GM18526 (cell line): ENCODE measurements around the gene CBR1.

Experiments
- POLR2A ChIP-seq: IDR thresholded peaks from 3 replicates; pipeline ENCODE4 v1.6.1; 2011; ENCODE audit not compliant: insufficient read length; ENCODE audit errors: extremely low read depth

The CBR1 gene

GRCh38 chr21:36093512-36093911, 23.7 kb downstream of the CBR1 start:
- TF ChIP-seq POLR2A: no peak

GRCh38 chr21:36096398-36097290, 26.8 kb downstream of the CBR1 start:
- no peak for TF ChIP-seq POLR2A

- TF ChIP-seq POLR2A: no peak
Measured at GRCh38 chr21:36097427-36098181, 27.8 kb downstream of the CBR1 start.

- no peak for TF ChIP-seq POLR2A
Measured at GRCh38 chr21:36098182-36098532, 28.3 kb downstream of the CBR1 start.

GRCh38 chr21:36099000-36099399, 29.2 kb downstream of the CBR1 start:
- TF ChIP-seq POLR2A: no peak

GRCh38 chr21:36100971-36101641, 31.3 kb downstream of the CBR1 start:
- TF ChIP-seq POLR2A: no peak

- TF ChIP-seq POLR2A: no peak
Measured at GRCh38 chr21:36103434-36103833, 33.6 kb downstream of the CBR1 start.

GRCh38 chr21:36104317-36105300, 34.8 kb downstream of the CBR1 start:
- TF ChIP-seq POLR2A: no peak

- no peak for TF ChIP-seq POLR2A
Measured at GRCh38 chr21:36105327-36105842, 35.6 kb downstream of the CBR1 start.

- TF ChIP-seq POLR2A: no peak
Measured at GRCh38 chr21:36109868-36110267, 40.0 kb downstream of the CBR1 start.

- TF ChIP-seq POLR2A: no peak
Measured at GRCh38 chr21:36111238-36111637, 41.4 kb downstream of the CBR1 start.

GRCh38 chr21:36113647-36114428, 44.0 kb downstream of the CBR1 start:
- no peak for TF ChIP-seq POLR2A

GRCh38 chr21:36115138-36115730, 45.4 kb downstream of the CBR1 start:
- no peak for TF ChIP-seq POLR2A
